ENCODE data around the gene ZCCHC14.

Gene ZCCHC14

GRCh38 chr16:87451563-87452210 lies 41.1 kb downstream of the ZCCHC14 start:
- no peak for DNase-seq

GRCh38 chr16:87448866-87449265 lies 44.0 kb downstream of the ZCCHC14 start:
- DNase-seq, result no peak

GRCh38 chr16:87447323-87447722 lies 45.5 kb downstream of the ZCCHC14 start:
- DNase-seq, result no peak

- DNase-seq, result no peak
Measured at GRCh38 chr16:87446479-87446878, 46.3 kb downstream of the ZCCHC14 start.

GRCh38 chr16:87445486-87445885 lies 47.3 kb downstream of the ZCCHC14 start:
- DNase-seq, result no peak

DNA sequence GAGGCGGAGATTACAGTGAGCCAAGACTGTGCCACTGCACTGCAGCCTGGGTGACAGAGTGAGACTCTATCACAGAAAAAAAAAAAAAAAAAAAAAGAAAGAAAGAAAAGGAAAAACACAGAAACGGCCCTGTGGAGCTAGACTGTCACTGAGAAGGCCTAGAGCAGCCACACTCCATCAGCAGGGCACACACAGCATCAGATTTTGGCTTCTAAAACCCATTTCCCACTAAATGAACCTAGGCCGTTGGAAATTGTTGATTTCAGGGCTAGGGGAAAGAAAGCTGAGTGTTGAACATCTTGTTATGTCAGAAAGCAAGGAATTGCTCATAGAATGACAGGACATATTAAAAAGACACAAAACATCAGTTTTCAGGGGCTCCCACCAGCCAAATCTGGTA lies 48.9 kb downstream of the ZCCHC14 start:
- DNase-seq, result no peak

GRCh38 chr16:87443016-87443415 lies 49.8 kb downstream of the ZCCHC14 start:
- no peak for DNase-seq

DNA sequence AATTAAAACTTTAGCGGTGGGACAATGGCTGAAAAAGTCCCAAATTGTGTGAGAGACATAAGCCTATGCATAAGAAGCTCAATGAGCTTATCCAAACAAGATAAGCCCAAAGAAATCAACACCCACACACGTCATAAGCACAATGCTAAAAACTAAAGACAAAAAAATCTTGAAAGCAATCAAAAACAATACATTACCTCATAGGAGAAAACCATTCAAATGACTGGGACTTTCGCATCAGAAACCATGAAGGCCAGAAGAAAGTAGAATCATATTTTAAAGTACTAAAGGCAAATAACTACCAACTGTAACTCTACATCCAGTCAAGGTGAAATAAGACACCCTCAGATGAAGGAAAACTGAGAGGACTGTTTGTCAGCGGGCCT lies 50.2 kb downstream of the ZCCHC14 start:
- DNase-seq, result no peak

DNA sequence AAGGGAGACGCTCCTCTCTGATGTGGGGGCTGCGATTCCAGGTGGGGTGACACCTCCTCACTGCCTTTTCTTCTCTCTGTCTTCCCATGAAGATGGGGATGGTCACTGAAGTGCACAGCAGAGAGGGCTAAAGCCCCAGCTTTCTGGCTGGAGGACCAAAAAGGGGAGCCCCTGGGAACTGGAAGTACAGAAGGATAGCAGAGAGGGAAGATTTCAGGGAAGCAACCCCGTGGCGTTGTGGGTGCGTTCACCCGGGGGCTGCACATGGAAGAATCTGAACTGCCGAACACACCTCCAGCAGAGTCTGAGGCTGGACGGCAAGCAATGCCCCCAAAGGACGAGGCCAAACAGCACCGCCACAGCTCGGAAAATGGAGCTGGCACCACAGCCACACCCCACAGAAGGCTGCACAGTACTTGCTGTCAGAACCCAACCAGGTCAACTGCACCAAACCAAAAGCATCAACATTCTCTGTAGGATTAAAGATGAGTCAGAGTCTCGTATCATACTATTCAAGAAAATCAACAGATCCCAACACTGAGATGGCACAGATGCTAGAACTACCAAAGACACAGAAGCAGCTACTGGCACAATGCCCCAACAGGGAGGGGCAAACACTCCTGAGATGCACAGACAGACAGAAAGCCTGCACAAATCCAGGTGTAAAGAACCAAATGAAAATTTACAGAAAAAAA lies 50.8 kb downstream of the ZCCHC14 start:
- DNase-seq, result no peak

GRCh38 chr16:87439926-87440325 lies 52.9 kb downstream of the ZCCHC14 start:
- no peak for DNase-seq

- DNase-seq, result no peak
Measured at GRCh38 chr16:87438611-87438985, 54.2 kb downstream of the ZCCHC14 start.

GRCh38 chr16:87437911-87438610 lies 54.8 kb downstream of the ZCCHC14 start:
- no peak for DNase-seq

DNA sequence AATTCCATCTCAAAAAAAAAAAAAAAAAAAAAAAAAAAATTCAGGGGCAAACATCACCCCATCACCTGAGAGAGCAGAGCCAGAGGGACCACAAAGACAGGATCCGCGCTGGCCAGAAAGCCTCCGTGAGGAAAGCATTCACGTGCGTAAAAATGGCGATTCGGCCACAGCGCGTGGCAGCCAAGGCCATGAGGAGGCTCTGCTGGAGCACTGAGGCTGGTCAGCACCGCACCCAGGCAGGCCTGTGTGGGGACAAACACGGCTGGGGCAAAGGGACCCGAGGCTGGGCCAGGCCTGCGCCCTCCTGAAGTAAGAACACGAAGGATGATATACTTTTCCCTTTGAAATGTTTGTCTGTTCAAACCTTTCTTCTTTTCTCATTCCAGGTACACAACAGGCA lies 55.5 kb downstream of the ZCCHC14 start:
- DNase-seq, result no peak

- no peak for DNase-seq
Measured at GRCh38 chr16:87436225-87437172, 56.3 kb downstream of the ZCCHC14 start.

- DNase-seq, result no peak
Measured at GRCh38 chr16:87435372-87436224, 57.2 kb downstream of the ZCCHC14 start.

DNA sequence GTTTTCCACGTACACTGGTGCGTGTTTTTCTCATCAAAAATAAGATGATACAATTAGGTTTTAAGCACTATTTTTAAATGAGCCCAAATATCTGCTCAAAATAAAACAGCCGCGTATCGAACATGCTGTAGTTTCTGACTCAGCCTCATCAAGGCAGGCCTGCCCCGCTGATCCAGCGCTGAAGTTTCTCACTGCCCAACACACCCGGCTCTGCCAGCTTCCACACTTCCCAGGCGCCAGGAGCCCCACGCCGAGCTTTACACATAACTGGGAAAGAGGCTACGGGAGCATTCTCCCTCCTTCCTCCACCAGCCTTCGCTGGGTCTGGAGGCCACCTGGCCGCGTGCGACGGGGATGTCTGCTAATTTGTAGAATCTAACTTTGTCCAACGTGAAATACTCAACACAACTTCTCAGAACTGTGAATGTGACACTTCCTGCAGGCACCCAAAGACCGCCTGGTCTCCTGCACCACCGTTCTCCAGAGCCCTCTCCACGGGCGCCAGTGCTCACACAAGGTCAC lies 58.6 kb downstream of the ZCCHC14 start:
- no peak for DNase-seq

DNA sequence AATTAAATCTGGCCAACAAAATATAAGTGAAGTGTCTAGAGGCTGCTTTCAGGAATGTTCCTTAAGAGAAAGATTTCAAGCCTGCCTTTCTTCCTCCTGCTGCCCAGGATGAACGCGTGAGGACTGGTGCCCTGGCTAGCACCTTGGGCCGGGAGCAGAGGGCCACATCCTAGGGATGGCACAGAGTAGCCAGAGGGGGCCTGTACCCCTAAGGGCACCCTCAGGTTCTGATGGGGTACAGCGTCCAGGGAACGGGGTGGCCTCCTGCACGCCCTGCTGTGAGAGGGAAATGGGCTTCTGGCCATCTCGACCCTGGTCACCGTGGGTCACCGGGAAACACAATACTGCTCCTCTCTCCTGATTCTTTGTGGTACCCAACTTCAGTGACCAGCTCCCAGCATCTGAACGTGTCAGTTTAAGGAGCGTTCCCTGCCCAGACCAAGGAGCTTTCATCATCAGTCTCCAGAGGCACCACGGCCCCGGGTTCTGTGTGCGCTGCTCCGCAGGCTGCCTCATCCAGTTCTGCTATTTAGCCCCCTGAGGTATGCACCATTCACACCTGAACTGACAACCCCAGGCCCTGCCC lies 60.4 kb downstream of the ZCCHC14 start:
- DNase-seq, result no peak

GRCh38 chr16:87431926-87432325 lies 60.9 kb downstream of the ZCCHC14 start:
- DNase-seq, result no peak

GRCh38 chr16:87426423-87427215 lies 66.2 kb downstream of the ZCCHC14 start:
- DNase-seq, result no peak

DNA sequence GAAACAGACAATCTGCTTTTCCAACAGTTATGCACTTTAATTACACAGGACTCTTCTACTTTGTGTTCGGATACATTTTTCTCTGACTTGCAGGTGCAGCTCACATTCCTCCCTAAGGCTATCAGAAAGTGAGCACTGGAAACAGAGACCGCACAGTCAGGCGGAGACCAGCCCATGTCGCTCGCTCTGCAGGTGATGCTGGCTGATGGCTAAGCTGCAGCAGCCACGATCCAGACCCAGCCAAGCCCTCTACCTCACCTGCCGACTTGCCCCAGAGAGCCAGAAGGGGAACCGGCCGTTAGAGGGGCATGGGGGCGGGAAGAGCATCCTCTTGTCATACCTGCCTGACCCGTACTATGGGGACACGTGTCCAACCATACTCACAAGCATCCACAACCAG lies 66.9 kb downstream of the ZCCHC14 start:
- DNase-seq, result no peak

DNA sequence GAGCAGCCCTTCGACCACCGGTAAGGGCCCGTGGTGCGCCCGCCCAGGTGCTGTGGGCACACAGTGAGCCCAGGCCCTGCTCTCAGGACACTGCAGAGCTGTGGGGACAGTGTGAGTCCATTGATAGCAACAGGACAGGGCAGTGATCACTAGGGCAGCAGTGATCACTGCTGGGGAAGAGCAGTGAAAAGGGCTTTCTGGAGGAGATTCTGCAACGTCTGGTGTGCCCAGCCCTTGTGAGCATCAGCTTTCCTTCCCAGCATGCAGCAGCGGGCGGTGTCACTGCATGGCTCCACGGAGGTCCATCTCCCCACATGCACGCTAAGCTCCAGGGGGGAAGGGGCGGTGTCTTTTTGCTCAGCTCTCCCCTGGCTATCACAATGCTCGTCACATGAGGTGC lies 68.6 kb downstream of the ZCCHC14 start:
- no peak for DNase-seq

Data from MV-4-11 (cell line).